Neuronal stem cell (in vitro differentiated cells): ENCODE results near the gene UBA5.
A peak's percentile ranks its signal among the peaks of the same experiment; 100 is the strongest.
"Not testable (repeated sequence)": the region's sequence is repeated elsewhere in the genome, so short reads cannot be mapped to it uniquely, and the experiment has no call there.

Source experiments
- DNase-seq: peaks from one replicate; pipeline ENCODE4 v3.0.0-alpha.2; 2013; ENCODE audit warnings: low spot score
- H2AFZ ChIP-seq: one replicate; pipeline ENCODE4 v1.6.1; 2013; ENCODE audit warnings: mild to moderate bottlenecking, low read length, inconsistent platforms
- H2AK5ac ChIP-seq: 2 replicates; pipeline ENCODE4 v1.6.1; 2013; ENCODE audit warnings: low read depth, mild to moderate bottlenecking, inconsistent platforms, low read length, moderate library complexity, mixed read lengths
- H2BK120ac ChIP-seq: 2 replicates; pipeline ENCODE4 v1.6.1; 2013; ENCODE audit warnings: low read depth, mild to moderate bottlenecking, inconsistent platforms, low read length, moderate library complexity, mixed read lengths
- H2BK12ac ChIP-seq: one replicate; pipeline ENCODE4 v1.6.1; 2013; ENCODE audit warnings: low read length, inconsistent platforms
- H2BK15ac ChIP-seq: 2 replicates; pipeline ENCODE4 v1.6.1; 2013; ENCODE audit warnings: mild to moderate bottlenecking, low read length, inconsistent platforms, mixed read lengths
- H2BK5ac ChIP-seq: one replicate; pipeline ENCODE4 v1.6.1; 2013; ENCODE audit warnings: inconsistent platforms, mild to moderate bottlenecking, low read length, moderate library complexity
- H3K14ac ChIP-seq: one replicate; pipeline ENCODE4 v1.6.1; 2013; ENCODE audit warnings: low read length, inconsistent platforms
- H3K18ac ChIP-seq: 2 replicates; pipeline ENCODE4 v1.6.1; 2013; ENCODE audit warnings: low read length, inconsistent platforms
- H3K23ac ChIP-seq: 2 replicates; pipeline ENCODE4 v1.6.1; 2013; ENCODE audit warnings: low read depth, mild to moderate bottlenecking, mixed read lengths, low read length, inconsistent platforms; ENCODE audit not compliant: poor library complexity
- H3K27ac ChIP-seq: replicated peaks from 3 replicates; pipeline ENCODE4 v1.5.1; 2013; ENCODE audit warnings: low read length, inconsistent platforms
- H3K27me3 ChIP-seq, 3 experiments: 2 replicates each; pipeline ENCODE4 v1.6.1; 2013; ENCODE audit warnings: low read length in 3 of 3, mild to moderate bottlenecking in 2 of 3, inconsistent platforms in 1 of 3, low read depth in 1 of 3, mixed read lengths in 1 of 3, moderate library complexity in 1 of 3; ENCODE audit not compliant: control insufficient read depth in 3 of 3, insufficient read depth in 3 of 3
- H3K36me3 ChIP-seq, 2 donors: replicated peaks in 1 of 2; 2 replicates each; pipeline ENCODE4 v1.6.1; 2013; ENCODE audit warnings: low read length in 2 of 2; ENCODE audit not compliant: control insufficient read depth in 2 of 2, insufficient read depth in 2 of 2
- H3K4ac ChIP-seq: 2 replicates; pipeline ENCODE4 v1.6.1; 2013; ENCODE audit warnings: inconsistent platforms, mild to moderate bottlenecking, low read length, moderate library complexity
- H3K4me1 ChIP-seq, 2 donors: 1 replicate in 1 of 2; 2 replicates in 1 of 2; pipeline ENCODE4 v1.6.1; 2013; ENCODE audit warnings: low read length in 2 of 2, low read depth in 1 of 2; ENCODE audit not compliant: control insufficient read depth in 2 of 2, insufficient read depth in 1 of 2
- H3K4me2 ChIP-seq: one replicate; pipeline ENCODE4 v1.6.1; 2013; ENCODE audit warnings: mild to moderate bottlenecking, low read length, inconsistent platforms; ENCODE audit not compliant: insufficient read depth, poor library complexity, severe bottlenecking
- H3K4me3 ChIP-seq, 2 donors: 2 replicates each; pipeline ENCODE4 v1.5.1; 2013; ENCODE audit warnings: low read length in 2 of 2, mild to moderate bottlenecking in 2 of 2, inconsistent platforms in 1 of 2, moderate library complexity in 1 of 2
- H3K79me1 ChIP-seq: one replicate; pipeline ENCODE4 v1.6.1; 2013; ENCODE audit warnings: low read depth, mild to moderate bottlenecking, inconsistent platforms, low read length, moderate library complexity
- H3K9ac ChIP-seq: one replicate; pipeline ENCODE4 v1.6.1; 2013; ENCODE audit warnings: mild to moderate bottlenecking, low read depth, low read length, inconsistent platforms; ENCODE audit not compliant: poor library complexity
- H3K9me3 ChIP-seq, 2 donors: replicated peaks in 1 of 2; 2 replicates each; pipeline versions ENCODE3 to v1.6.1; 2013; ENCODE audit warnings: low read length in 2 of 2, mild to moderate bottlenecking in 2 of 2, inconsistent platforms in 1 of 2, low read depth in 1 of 2, mixed read lengths in 1 of 2, moderate library complexity in 1 of 2; ENCODE audit not compliant: control insufficient read depth in 2 of 2, insufficient read depth in 1 of 2
- H4K8ac ChIP-seq: one replicate; pipeline ENCODE4 v1.6.1; 2013; ENCODE audit warnings: low read depth, mild to moderate bottlenecking, inconsistent platforms, low read length, moderate library complexity
- H4K91ac ChIP-seq: one replicate; pipeline ENCODE4 v1.6.1; 2013; ENCODE audit warnings: low read length, low read depth, mild to moderate bottlenecking, inconsistent platforms; ENCODE audit not compliant: poor library complexity
- WGBS, 2 donors: extraction: QIAGEN DNeasy Blood & Tissue Kit; methylation state at CpG; one replicate each; pipeline ENCODE4 v1.1.7; 2013; ENCODE audit warnings: missing lambda C conversion rate in 2 of 2, mixed read lengths in 1 of 2; ENCODE audit not compliant: insufficient read length in 2 of 2, insufficient replicate concordance in 1 of 2; ENCODE audit errors: extremely low coverage in 2 of 2; 5-methylcytosine and 5-hydroxymethylcytosine counted together

Gene UBA5

DNA sequence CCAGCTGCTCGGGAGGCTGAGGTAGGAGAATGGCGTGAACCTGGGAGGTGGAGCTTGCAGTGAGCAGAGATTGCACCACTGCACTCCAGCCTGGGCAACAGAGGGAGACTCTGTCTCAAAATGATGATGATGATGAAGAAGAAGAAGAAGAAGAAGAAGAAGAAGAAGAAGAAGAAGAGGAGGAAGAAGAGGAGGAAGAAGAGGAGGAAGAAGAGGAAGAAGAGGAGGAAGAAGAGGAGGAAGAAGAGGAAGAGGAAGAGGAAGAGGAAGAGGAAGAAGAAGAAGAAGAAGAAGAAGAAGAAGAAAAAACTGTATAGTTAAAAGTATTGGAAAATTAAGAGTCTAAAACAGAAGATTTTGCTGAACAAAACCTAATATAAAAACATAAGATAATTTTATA is 18.7 kb upstream of the UBA5 start:
- not testable (repeated sequence) for H4K91ac ChIP-seq, H3K18ac ChIP-seq, H3K79me1 ChIP-seq, H2AK5ac ChIP-seq, H2BK120ac ChIP-seq, H3K23ac ChIP-seq, H3K9ac ChIP-seq, H2BK15ac ChIP-seq, H3K4me1 ChIP-seq, H3K27ac ChIP-seq, H3K27me3 ChIP-seq, H3K14ac ChIP-seq, H2BK5ac ChIP-seq, DNase-seq, H4K8ac ChIP-seq, H2AFZ ChIP-seq, H3K9me3 ChIP-seq, H3K4me2 ChIP-seq, H3K4me3 ChIP-seq, H2BK12ac ChIP-seq, H3K4ac ChIP-seq
- no CpG with 5 or more reads among the region's 2 CpGs for WGBS, 2 donors
- peaks cover 3 to 43% of the 10 kb centered on the region in 2 donors for H3K36me3 ChIP-seq

DNA sequence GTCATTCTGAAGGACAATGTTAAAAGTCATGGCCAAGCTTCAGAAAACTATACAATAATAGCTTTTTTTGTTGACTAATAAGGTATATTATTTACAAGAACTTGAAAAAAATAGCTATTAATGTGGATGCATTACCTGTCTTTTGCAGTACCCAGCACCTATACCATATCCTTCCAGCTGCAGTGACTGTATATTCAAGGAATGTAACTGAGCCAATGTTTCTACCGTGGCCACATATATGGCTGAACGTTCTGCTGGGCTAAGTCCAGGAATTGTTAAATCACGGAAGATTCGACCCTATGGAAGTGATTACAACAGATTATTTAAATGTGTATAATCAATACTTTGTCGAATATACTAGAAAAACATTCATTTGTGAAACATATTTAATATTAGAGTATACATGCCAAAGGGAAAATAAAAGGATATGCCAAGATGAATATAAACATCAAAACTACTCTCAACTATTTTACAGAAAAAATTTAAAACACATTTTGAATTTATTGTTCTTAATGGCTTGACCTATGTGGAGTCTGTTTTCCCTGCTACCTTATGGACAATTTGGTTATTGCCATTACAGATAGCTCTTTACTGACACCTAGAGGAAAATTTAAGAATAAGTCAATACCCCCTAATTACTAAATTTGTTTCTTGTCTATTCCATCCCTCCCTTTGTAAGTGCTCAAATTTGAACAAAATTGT is 18.1 kb upstream of the UBA5 start:
- Histone ChIP-seq H3K18ac (no peak overlapping the region), H2BK12ac (no peak overlapping the region), H3K4me2 (no peak overlapping the region), H2BK120ac (no peak overlapping the region), H3K9ac (no peak overlapping the region), H3K36me3 (peaks cover 3 to 43% of the 10 kb centered on the region in 2 donors), H2BK5ac (no peak overlapping the region), H2AFZ (no peak overlapping the region), H4K8ac (no peak overlapping the region), H3K4me1 (no peaks in the 10 kb centered on the region), H2BK15ac (no peak overlapping the region), H3K4ac (no peak overlapping the region), H3K9me3 (no peaks in the 10 kb centered on the region), H3K4me3 (no peak overlapping the region), H3K23ac (no peak overlapping the region), H3K27ac (no peak overlapping the region), H2AK5ac (no peak overlapping the region), H3K79me1 (no peaks in the 10 kb centered on the region), H4K91ac (no peak overlapping the region), H3K27me3 (no peaks in the 10 kb centered on the region), H3K14ac (no peak overlapping the region)
- peak; percentile 27 for DNase-seq
- no CpG with 5 or more reads among the region's 5 CpGs for WGBS, 2 donors

DNA sequence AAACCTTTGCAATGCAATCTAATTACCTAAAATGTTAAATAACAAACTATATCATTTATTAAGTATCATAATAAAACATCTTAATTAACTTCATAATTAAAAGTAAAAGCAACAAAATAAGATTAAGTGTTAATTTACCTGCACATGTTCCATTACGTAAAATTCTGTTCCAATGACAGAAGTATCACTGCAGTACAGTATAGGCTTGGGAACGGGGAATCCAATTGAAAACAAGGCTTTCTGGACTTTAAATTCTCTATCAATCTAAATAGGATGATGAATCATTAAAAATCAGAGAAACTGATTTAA is 17.6 kb upstream of the UBA5 start:
- H3K4me3 ChIP-seq: no peak overlapping the region

DNA sequence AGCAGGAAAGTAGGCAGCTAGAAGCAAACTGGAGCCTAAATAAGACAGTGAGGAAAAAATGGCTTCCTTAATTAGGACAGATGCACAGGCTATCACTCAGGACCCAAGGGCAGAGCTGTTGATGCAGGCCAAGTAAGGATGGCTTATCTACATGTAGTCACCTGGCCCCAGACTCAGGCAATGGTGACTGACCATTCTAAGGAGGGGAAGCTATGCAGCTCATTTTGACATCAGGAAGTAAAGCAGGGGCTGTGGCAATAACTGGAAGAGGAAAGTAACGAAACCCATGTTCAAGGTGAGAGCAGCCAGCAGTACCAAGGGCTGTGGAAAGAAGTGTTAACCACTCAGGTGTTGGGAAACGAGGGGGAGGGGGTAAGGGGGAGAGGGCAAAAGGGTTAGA is 16.8 kb upstream of the UBA5 start:
- no peak overlapping the region for H3K9ac ChIP-seq
- H3K4ac ChIP-seq: no peak overlapping the region
- no peak overlapping the region for H4K8ac ChIP-seq
- H2AK5ac ChIP-seq: no peak overlapping the region
- H2BK15ac ChIP-seq: no peak overlapping the region
- H2BK12ac ChIP-seq: no peak overlapping the region
- no peak overlapping the region for H2AFZ ChIP-seq
- DNase-seq: no peak
- no CpG with 5 or more reads among the region's 2 CpGs for WGBS, 2 donors
- no peak overlapping the region for H3K4me3 ChIP-seq
- H3K36me3 ChIP-seq: peaks cover 3 to 34% of the 10 kb centered on the region in 2 donors
- no peaks in the 10 kb centered on the region for H3K9me3 ChIP-seq
- no peak overlapping the region for H3K27ac ChIP-seq
- H3K79me1 ChIP-seq: no peaks in the 10 kb centered on the region
- no peaks in the 10 kb centered on the region for H3K27me3 ChIP-seq
- H4K91ac ChIP-seq: no peak overlapping the region
- no peak overlapping the region for H3K23ac ChIP-seq
- no peaks in the 10 kb centered on the region for H3K4me1 ChIP-seq
- no peak overlapping the region for H3K4me2 ChIP-seq
- no peak overlapping the region for H3K14ac ChIP-seq
- H2BK120ac ChIP-seq: no peak overlapping the region
- H2BK5ac ChIP-seq: no peak overlapping the region
- H3K18ac ChIP-seq: no peak overlapping the region

More for the DNA sequence above, 17.6 kb upstream of the UBA5 start:
- no peak for DNase-seq
- H3K9me3 ChIP-seq: no peaks in the 10 kb centered on the region
- no CpG with 5 or more reads among the region's 2 CpGs for WGBS, 2 donors
- peaks cover 3 to 43% of the 10 kb centered on the region in 2 donors for H3K36me3 ChIP-seq
- no peak overlapping the region for H2AFZ ChIP-seq
- no peak overlapping the region for H3K18ac ChIP-seq
- H2BK15ac ChIP-seq: no peak overlapping the region
- H3K79me1 ChIP-seq: no peaks in the 10 kb centered on the region
- no peak overlapping the region for H2BK5ac ChIP-seq
- H3K4me2 ChIP-seq: no peak overlapping the region
- no peak overlapping the region for H3K23ac ChIP-seq
- H2AK5ac ChIP-seq: no peak overlapping the region
- no peak overlapping the region for H4K91ac ChIP-seq
- no peaks in the 10 kb centered on the region for H3K27me3 ChIP-seq
- no peak overlapping the region for H3K14ac ChIP-seq
- no peak overlapping the region for H2BK120ac ChIP-seq
- H2BK12ac ChIP-seq: no peak overlapping the region
- no peaks in the 10 kb centered on the region for H3K4me1 ChIP-seq
- no peak overlapping the region for H3K9ac ChIP-seq
- no peak overlapping the region for H3K4ac ChIP-seq
- no peak overlapping the region for H3K27ac ChIP-seq
- H4K8ac ChIP-seq: no peak overlapping the region
